ENCODE results near the gene LGR4. TPM values are rescaled to one million over a fixed set of nuclear protein-coding genes. Genes with fewer than 3 reads are reported as not detected.
A peak's percentile ranks its signal among the peaks of the same experiment; 100 is the strongest.

Gene LGR4
- total RNA-seq, 1 donor from 2014 or later, result 17.4 TPM

DNA sequence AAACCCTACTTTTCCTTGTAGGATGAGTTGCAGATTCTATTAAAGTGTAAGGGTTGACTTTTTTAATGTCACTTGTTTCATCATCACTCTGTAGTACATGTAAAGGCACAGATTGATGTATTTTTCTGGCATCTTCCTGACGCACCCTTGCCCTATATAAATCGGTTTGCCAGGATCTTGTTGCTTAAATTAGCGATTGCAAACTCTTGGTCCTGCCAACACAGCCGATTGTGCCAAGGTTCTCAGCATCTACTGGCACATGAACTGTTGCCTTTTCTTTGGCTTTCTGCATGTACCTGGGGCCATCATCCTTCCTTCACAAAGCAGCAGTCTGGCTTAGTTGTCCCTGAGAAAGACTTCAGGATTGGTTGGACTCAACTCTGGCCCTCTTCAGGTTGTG, 41.5 kb upstream of the LGR4 start:
- TF ChIP-seq, protein P1, sequence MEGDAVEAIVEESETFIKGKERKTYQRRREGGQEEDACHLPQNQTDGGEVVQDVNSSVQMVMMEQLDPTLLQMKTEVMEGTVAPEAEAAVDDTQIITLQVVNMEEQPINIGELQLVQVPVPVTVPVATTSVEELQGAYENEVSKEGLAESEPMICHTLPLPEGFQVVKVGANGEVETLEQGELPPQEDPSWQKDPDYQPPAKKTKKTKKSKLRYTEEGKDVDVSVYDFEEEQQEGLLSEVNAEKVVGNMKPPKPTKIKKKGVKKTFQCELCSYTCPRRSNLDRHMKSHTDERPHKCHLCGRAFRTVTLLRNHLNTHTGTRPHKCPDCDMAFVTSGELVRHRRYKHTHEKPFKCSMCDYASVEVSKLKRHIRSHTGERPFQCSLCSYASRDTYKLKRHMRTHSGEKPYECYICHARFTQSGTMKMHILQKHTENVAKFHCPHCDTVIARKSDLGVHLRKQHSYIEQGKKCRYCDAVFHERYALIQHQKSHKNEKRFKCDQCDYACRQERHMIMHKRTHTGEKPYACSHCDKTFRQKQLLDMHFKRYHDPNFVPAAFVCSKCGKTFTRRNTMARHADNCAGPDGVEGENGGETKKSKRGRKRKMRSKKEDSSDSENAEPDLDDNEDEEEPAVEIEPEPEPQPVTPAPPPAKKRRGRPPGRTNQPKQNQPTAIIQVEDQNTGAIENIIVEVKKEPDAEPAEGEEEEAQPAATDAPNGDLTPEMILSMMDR (IDR thresholded peaks at IDR 0.05; ENCODE audit: insufficient read depth, low read length, severe bottlenecking), result no peak
- FAIRE-seq (no peak), DNase-seq (ENCODE audit: low read depth) (no peak)
- no peaks in the 10 kb centered on the region for H3K27me3 ChIP-seq (ENCODE audit: control insufficient read depth, insufficient read depth, low read length)
- H3K36me3 ChIP-seq (ENCODE audit: control insufficient read depth, insufficient read depth, low read length), result peaks cover 2% of the 10 kb centered on the region
- H3K4me3 ChIP-seq (ENCODE audit: low read depth, low read length), result no peak overlapping the region

DNA sequence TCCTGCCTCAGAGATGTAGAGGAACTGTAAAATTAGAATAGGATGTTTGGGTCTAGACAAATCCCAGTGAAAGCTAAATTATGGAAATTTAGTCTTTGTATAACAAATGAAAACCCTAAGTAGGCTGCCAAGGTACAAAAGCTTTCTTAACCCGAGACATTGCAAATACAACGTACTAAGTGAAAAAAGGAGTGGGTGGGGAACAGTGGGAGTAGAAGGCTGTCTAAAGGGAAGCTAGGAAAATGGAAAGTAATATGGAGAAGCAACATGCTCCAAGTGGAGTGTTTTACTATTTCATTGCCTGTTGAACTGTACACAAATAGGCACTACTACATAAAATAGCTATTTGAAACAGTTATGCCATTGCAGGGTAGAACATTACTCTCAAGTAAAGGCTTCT, 40.8 kb upstream of the LGR4 start:
- no peak for DNase-seq (ENCODE audit: low read depth)
- peaks cover 2% of the 10 kb centered on the region for H3K36me3 ChIP-seq (ENCODE audit: control insufficient read depth, insufficient read depth, low read length)
- H3K4me3 ChIP-seq (ENCODE audit: low read depth, low read length), result no peak overlapping the region
- no peak for FAIRE-seq
- no peaks in the 10 kb centered on the region for H3K27me3 ChIP-seq (ENCODE audit: control insufficient read depth, insufficient read depth, low read length)
- TF ChIP-seq, protein P1 (IDR thresholded peaks at IDR 0.05; ENCODE audit: insufficient read depth, low read length, severe bottlenecking), result no peak

DNA sequence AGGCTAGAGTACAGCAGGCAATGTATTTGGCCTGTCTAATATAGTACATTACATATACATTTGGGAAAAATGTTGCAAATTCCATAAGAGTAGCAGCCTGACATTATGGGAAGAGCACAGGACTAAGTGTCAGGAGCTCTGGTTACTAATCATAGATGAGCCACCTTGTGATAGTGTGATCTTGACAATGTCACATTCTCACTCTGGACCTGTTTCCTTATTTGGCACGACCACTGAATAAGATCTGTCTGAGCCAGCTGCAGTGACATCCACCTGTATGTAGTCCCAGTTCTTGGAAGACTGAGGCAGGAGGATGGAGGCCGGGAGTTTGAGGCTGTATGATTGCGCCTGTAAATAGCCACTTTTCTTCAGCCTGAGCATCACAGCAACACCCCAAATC, 39.6 kb upstream of the LGR4 start:
- DNase-seq (ENCODE audit: low read depth), result no peak
- H3K27me3 ChIP-seq (ENCODE audit: control insufficient read depth, insufficient read depth, low read length), result no peaks in the 10 kb centered on the region
- peaks cover 2% of the 10 kb centered on the region for H3K36me3 ChIP-seq (ENCODE audit: control insufficient read depth, insufficient read depth, low read length)
- FAIRE-seq, result no peak
- H3K4me3 ChIP-seq (ENCODE audit: low read depth, low read length), result no peak overlapping the region
- TF ChIP-seq, protein P1 (IDR thresholded peaks at IDR 0.05; ENCODE audit: insufficient read depth, low read length, severe bottlenecking), result no peak

DNA sequence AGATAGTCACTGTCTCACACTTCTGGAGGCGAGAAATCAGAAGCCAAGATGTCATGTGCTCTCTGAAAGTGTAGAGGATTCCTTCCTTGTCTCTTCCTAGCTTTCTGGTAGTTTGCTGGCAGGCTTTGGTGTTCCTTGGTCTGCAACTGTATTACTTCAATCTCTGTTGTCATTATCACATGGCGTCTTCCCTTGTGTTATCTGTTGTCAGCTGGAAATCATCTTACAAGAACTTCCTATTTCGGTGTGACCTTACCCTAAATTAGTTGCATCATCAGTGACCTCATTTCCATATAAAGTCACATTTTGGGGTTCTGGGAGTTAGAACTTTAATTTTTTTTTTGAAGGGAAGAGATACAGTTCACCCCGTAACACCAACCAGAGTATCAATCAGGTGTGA, 37.3 kb upstream of the LGR4 start:
- H3K36me3 ChIP-seq (ENCODE audit: control insufficient read depth, insufficient read depth, low read length), result peaks cover 2% of the 10 kb centered on the region
- FAIRE-seq, result no peak
- H3K27me3 ChIP-seq (ENCODE audit: control insufficient read depth, insufficient read depth, low read length), result no peaks in the 10 kb centered on the region
- TF ChIP-seq, protein P1 (IDR thresholded peaks at IDR 0.05; ENCODE audit: insufficient read depth, low read length, severe bottlenecking), result no peak
- no peak for DNase-seq (ENCODE audit: low read depth)
- no peak overlapping the region for H3K4me3 ChIP-seq (ENCODE audit: low read depth, low read length)

DNA sequence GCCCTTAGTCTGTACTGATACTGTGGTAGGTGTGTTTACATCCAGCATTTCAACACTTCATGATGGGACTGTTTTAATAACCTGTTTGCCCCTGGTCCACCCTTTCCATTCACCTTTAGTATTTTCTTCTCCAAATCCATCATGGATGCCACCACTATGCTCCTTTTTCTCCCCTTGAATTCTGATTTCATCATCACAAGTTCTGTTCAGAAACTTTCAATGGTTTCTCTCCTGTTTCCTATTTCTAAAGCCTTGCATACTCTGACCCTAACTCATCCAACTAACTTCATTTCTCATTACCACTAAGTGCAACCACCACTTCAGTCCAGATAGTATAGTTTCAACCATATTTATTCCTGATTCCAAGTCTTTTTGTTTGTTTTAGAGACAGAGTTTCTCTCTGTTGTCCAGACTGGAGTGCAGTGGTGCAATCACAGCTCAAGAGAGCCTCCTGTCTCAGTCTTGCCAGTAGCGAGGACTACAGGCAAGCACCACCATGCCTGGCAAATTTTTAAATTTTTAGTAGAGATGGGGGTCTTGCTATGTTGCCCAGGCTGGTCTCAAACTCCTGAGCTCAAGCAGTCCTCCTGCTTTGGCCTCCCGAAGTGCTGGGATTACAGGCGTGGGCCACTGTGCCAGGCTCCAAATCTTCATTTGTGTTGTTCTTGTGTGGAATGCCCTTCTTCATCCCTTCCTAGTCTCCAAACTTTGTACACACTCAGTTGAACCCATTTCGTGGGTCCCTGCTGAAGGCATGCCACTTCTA, 35.1 kb upstream of the LGR4 start:
- Histone ChIP-seq H3K4me3 (ENCODE audit: low read depth, low read length) (peak overlapping the region; percentile 60), H3K27me3 (ENCODE audit: control insufficient read depth, insufficient read depth, low read length) (no peaks in the 10 kb centered on the region), H3K36me3 (ENCODE audit: control insufficient read depth, insufficient read depth, low read length) (peaks cover 2% of the 10 kb centered on the region)
- TF ChIP-seq, protein P1 (IDR thresholded peaks at IDR 0.05; ENCODE audit: insufficient read depth, low read length, severe bottlenecking), result no peak
- FAIRE-seq (no peak), DNase-seq (ENCODE audit: low read depth) (no peak)

All from bronchial epithelial cell (primary cell).